Effector memory CD8-positive, alpha-beta T cell (primary cell): ENCODE data around the gene ANKRD49.

Experiments used
- ATAC-seq: fragments of 150-1000 bp; cut with Tn5 transposase; replicated peaks from 2 replicates; pipeline ENCODE4 v1.10.0; 2021; ENCODE audit warnings: mild to moderate bottlenecking, moderate library complexity
- DNase-seq, 3 experiments: peaks; one replicate each; pipeline ENCODE4 v3.0.0; 2021
- H3K27ac Mint-ChIP-seq, 2 donors: one replicate each; pipeline ENCODE4 v1.8.0; 2022; ENCODE audit warnings: mild to moderate bottlenecking in 2 of 2, mixed read lengths in 2 of 2, moderate library complexity in 2 of 2
- H3K27me3 Mint-ChIP-seq, 2 donors: one replicate each; pipeline ENCODE4 v1.8.0; 2022; ENCODE audit warnings: mixed read lengths in 2 of 2
- H3K36me3 Mint-ChIP-seq: one replicate; pipeline ENCODE4 v1.8.0; 2022; ENCODE audit warnings: mild to moderate bottlenecking, moderate library complexity, mixed read lengths; ENCODE audit not compliant: insufficient read depth
- H3K4me1 Mint-ChIP-seq, 2 donors: one replicate each; pipeline ENCODE4 v1.8.0; 2022; ENCODE audit warnings: low read depth in 2 of 2, mixed read lengths in 2 of 2
- H3K4me3 Mint-ChIP-seq, 2 donors: one replicate each; pipeline ENCODE4 v1.8.0; 2022; ENCODE audit warnings: mild to moderate bottlenecking in 2 of 2, mixed read lengths in 2 of 2, moderate library complexity in 2 of 2
- H3K9me3 Mint-ChIP-seq, 2 donors: one replicate each; pipeline ENCODE4 v1.8.0; 2022; ENCODE audit warnings: mixed read lengths in 2 of 2

Gene ANKRD49

GRCh38 chr11:94516725-94517124, 22.9 kb downstream of the ANKRD49 start:
- peaks cover 0 to 7% of the 10 kb centered on the region in 2 donors for H3K27me3 Mint-ChIP-seq
- peaks cover 12 to 14% of the 10 kb centered on the region in 2 donors for H3K4me1 Mint-ChIP-seq
- no peak for DNase-seq

GRCh38 chr11:94518300-94518699, 24.5 kb downstream of the ANKRD49 start:
- no peaks in the 10 kb centered on the region for H3K36me3 Mint-ChIP-seq
- no peak for ATAC-seq
- peaks cover 0 to under 1% of the 10 kb centered on the region in 2 donors for H3K4me1 Mint-ChIP-seq
- H3K9me3 Mint-ChIP-seq: no peaks in the 10 kb centered on the region
- peaks cover 7% of the 10 kb centered on the region in 2 donors for H3K27me3 Mint-ChIP-seq
- H3K27ac Mint-ChIP-seq: no peak overlapping the region
- DNase-seq: no peak
- no peak overlapping the region for H3K4me3 Mint-ChIP-seq

More at GRCh38 chr11:94516725-94517124, 22.9 kb downstream of the ANKRD49 start:
- H3K36me3 Mint-ChIP-seq: peaks cover 7% of the 10 kb centered on the region
- no peak overlapping the region for H3K27ac Mint-ChIP-seq
- no peak overlapping the region for H3K4me3 Mint-ChIP-seq
- ATAC-seq: no peak
- no peaks in the 10 kb centered on the region for H3K9me3 Mint-ChIP-seq

- peaks cover 7 to 16% of the 10 kb centered on the region in 2 donors for H3K27me3 Mint-ChIP-seq
These were observed 25.8 kb downstream of the ANKRD49 start for GRCh38 chr11:94519478-94520084.

GRCh38 chr11:94521684-94522083, 27.9 kb downstream of the ANKRD49 start:
- no peak overlapping the region for H3K27ac Mint-ChIP-seq
- no peaks in the 10 kb centered on the region for H3K4me1 Mint-ChIP-seq
- peaks cover 11 to 25% of the 10 kb centered on the region in 2 donors for H3K27me3 Mint-ChIP-seq
- H3K9me3 Mint-ChIP-seq: no peaks in the 10 kb centered on the region
- ATAC-seq (peak; percentile 40), DNase-seq (no peak)
- H3K36me3 Mint-ChIP-seq: no peaks in the 10 kb centered on the region
- no peak overlapping the region for H3K4me3 Mint-ChIP-seq

More at GRCh38 chr11:94519478-94520084, 25.8 kb downstream of the ANKRD49 start:
- Mint-ChIP-seq H3K36me3 (no peaks in the 10 kb centered on the region), H3K27ac (no peak overlapping the region), H3K4me3 (no peak overlapping the region), H3K9me3 (no peaks in the 10 kb centered on the region), H3K4me1 (no peaks in the 10 kb centered on the region)
- peak; percentile 43 for ATAC-seq
- DNase-seq: no peak

- ATAC-seq (no peak), DNase-seq (no peak)
- Mint-ChIP-seq H3K36me3 (no peaks in the 10 kb centered on the region), H3K4me1 (no peaks in the 10 kb centered on the region), H3K27ac (no peak overlapping the region), H3K27me3 (peaks cover 37 to 40% of the 10 kb centered on the region in 2 donors), H3K4me3 (no peak overlapping the region), H3K9me3 (no peaks in the 10 kb centered on the region)
These were observed 30.6 kb downstream of the ANKRD49 start for GRCh38 chr11:94524341-94524740.

- no peak for DNase-seq
- Mint-ChIP-seq H3K27me3 (peaks cover 40 to 41% of the 10 kb centered on the region in 2 donors), H3K27ac (no peak overlapping the region), H3K4me3 (no peak overlapping the region), H3K9me3 (no peaks in the 10 kb centered on the region), H3K4me1 (no peaks in the 10 kb centered on the region), H3K36me3 (no peaks in the 10 kb centered on the region)
- ATAC-seq: no peak
These were observed 32.0 kb downstream of the ANKRD49 start for GRCh38 chr11:94525546-94526324.

GRCh38 chr11:94526645-94527438, 33.1 kb downstream of the ANKRD49 start:
- DNase-seq (no peak), ATAC-seq (no peak)
- Mint-ChIP-seq H3K4me3 (no peak overlapping the region), H3K36me3 (no peaks in the 10 kb centered on the region), H3K9me3 (no peaks in the 10 kb centered on the region), H3K27me3 (peaks cover 45 to 51% of the 10 kb centered on the region in 2 donors), H3K4me1 (no peaks in the 10 kb centered on the region), H3K27ac (no peak overlapping the region)

GRCh38 chr11:94528551-94528950, 34.8 kb downstream of the ANKRD49 start:
- Mint-ChIP-seq H3K9me3 (no peaks in the 10 kb centered on the region), H3K36me3 (no peaks in the 10 kb centered on the region), H3K27ac (no peak overlapping the region), H3K4me3 (no peak overlapping the region), H3K27me3 (peaks cover 44 to 59% of the 10 kb centered on the region in 2 donors), H3K4me1 (no peaks in the 10 kb centered on the region)
- no peak for ATAC-seq
- DNase-seq: no peak

GRCh38 chr11:94532211-94532610, 38.4 kb downstream of the ANKRD49 start:
- no peaks in the 10 kb centered on the region for H3K9me3 Mint-ChIP-seq
- H3K27ac Mint-ChIP-seq: no peak overlapping the region
- H3K27me3 Mint-ChIP-seq: peaks cover 50 to 73% of the 10 kb centered on the region in 2 donors
- no peak for ATAC-seq
- no peak overlapping the region for H3K4me3 Mint-ChIP-seq
- no peaks in the 10 kb centered on the region for H3K36me3 Mint-ChIP-seq
- no peaks in the 10 kb centered on the region for H3K4me1 Mint-ChIP-seq
- DNase-seq: no peak

- ATAC-seq (no peak), DNase-seq (no peak)
- no peak overlapping the region for H3K27ac Mint-ChIP-seq
- no peaks in the 10 kb centered on the region for H3K36me3 Mint-ChIP-seq
- H3K4me3 Mint-ChIP-seq: no peak overlapping the region
- peaks cover 50 to 64% of the 10 kb centered on the region in 2 donors for H3K27me3 Mint-ChIP-seq
- H3K9me3 Mint-ChIP-seq: no peaks in the 10 kb centered on the region
- H3K4me1 Mint-ChIP-seq: no peaks in the 10 kb centered on the region
These were observed 39.4 kb downstream of the ANKRD49 start for GRCh38 chr11:94533206-94533605.

- Mint-ChIP-seq H3K27me3 (peaks cover 47 to 57% of the 10 kb centered on the region in 2 donors), H3K4me3 (no peak overlapping the region), H3K36me3 (no peaks in the 10 kb centered on the region), H3K9me3 (no peaks in the 10 kb centered on the region), H3K4me1 (no peaks in the 10 kb centered on the region), H3K27ac (no peak overlapping the region)
- ATAC-seq (no peak), DNase-seq (no peak)
These were observed 40.2 kb downstream of the ANKRD49 start for GRCh38 chr11:94533696-94534630.

GRCh38 chr11:94536386-94536785, 42.6 kb downstream of the ANKRD49 start:
- ATAC-seq (no peak), DNase-seq (no peak)
- H3K4me1 Mint-ChIP-seq: no peaks in the 10 kb centered on the region
- peaks cover 42 to 57% of the 10 kb centered on the region in 2 donors for H3K27me3 Mint-ChIP-seq
- H3K36me3 Mint-ChIP-seq: no peaks in the 10 kb centered on the region
- no peaks in the 10 kb centered on the region for H3K9me3 Mint-ChIP-seq
- H3K27ac Mint-ChIP-seq: no peak overlapping the region
- H3K4me3 Mint-ChIP-seq: no peak overlapping the region
